Stromal cell of bone marrow (primary cell): Measurements from ENCODE around the gene BRF1.

ENCODE experiments used
- DNase-seq: peaks from one replicate; pipeline ENCODE4 v3.0.0-alpha.2; 2012; ENCODE audit warnings: low read depth

Gene BRF1

GRCh38 chr14:105171004-105171673, 129.7 kb downstream of the BRF1 start:
- DNase-seq: no peak

GRCh38 chr14:105169776-105170655, 130.8 kb downstream of the BRF1 start:
- DNase-seq: no peak

- DNase-seq: no peak
Measured at GRCh38 chr14:105168979-105169507, 131.8 kb downstream of the BRF1 start.

GRCh38 chr14:105168496-105168978, 132.3 kb downstream of the BRF1 start, which contains the start of gene JAG2:
JAG2 (minus strand) TSS chr14:105168776; CDS start chr14:105168420, 356 bp downstream.
- DNase-seq: no peak

- DNase-seq: no peak
Measured at GRCh38 chr14:105168093-105168420, 132.7 kb downstream of the BRF1 start.

GRCh38 chr14:105167303-105168092, 133.3 kb downstream of the BRF1 start:
- DNase-seq: no peak

- no peak for DNase-seq
Measured at GRCh38 chr14:105166571-105167302, 134.1 kb downstream of the BRF1 start.

- no peak for DNase-seq
Measured at GRCh38 chr14:105165761-105166485, 134.9 kb downstream of the BRF1 start.

- DNase-seq: no peak
Measured at GRCh38 chr14:105165134-105165704, 135.6 kb downstream of the BRF1 start.

GRCh38 chr14:105163040-105163742, 137.6 kb downstream of the BRF1 start:
- no peak for DNase-seq

- DNase-seq: no peak
Measured at GRCh38 chr14:105162669-105162979, 138.2 kb downstream of the BRF1 start.

GRCh38 chr14:105161964-105162668, 138.7 kb downstream of the BRF1 start:
- no peak for DNase-seq

- no peak for DNase-seq
Measured at GRCh38 chr14:105161309-105161708, 139.5 kb downstream of the BRF1 start.

- DNase-seq: no peak
Measured at GRCh38 chr14:105160776-105161175, 140.0 kb downstream of the BRF1 start.

- no peak for DNase-seq
Measured at GRCh38 chr14:105159344-105159743, 141.5 kb downstream of the BRF1 start.
